Measurements from ENCODE around the gene DCUN1D1. TPM values are rescaled to one million over a fixed set of nuclear protein-coding genes. Genes with fewer than 3 reads are reported as not detected.
A peak's percentile ranks its signal among the peaks of the same experiment; 100 is the strongest.

Gene DCUN1D1
- total RNA-seq, 1 experiment from 2014 or later = 99.3 TPM

DNA sequence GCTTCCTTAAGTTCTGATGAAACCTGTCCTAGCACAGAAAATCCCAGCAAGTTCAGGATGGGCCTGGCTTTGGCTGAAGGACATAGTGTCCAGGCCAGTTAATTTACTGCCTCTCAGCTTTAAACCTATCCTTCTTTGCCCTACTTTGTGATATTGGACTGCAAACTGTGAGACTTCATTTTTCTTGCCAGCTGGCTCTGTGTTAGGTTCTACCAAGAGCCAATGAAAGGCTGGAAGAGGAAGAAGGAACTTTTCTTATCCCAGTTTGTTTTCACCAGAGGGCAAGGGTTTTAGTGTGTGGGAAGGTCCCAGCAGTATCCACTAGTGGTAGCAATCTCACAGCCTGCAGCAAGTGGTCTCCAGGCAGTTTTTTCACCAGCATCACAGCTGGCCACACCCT, 18.2 kb downstream of the DCUN1D1 start:
- Mint-ChIP-seq H3K4me1 (ENCODE audit: low read depth, unreplicated experiment) (peaks cover 26% of the 10 kb centered on the region), H3K27me3 (ENCODE audit: unreplicated experiment) (no peaks in the 10 kb centered on the region), H3K27ac (ENCODE audit: unreplicated experiment) (no peak overlapping the region), H3K36me3 (ENCODE audit: insufficient read depth, unreplicated experiment) (peaks cover 28% of the 10 kb centered on the region), H3K9me3 (ENCODE audit: low read depth, unreplicated experiment) (no peaks in the 10 kb centered on the region), H3K4me3 (ENCODE audit: low read depth, unreplicated experiment) (no peak overlapping the region)
- TF ChIP-seq, protein P1, sequence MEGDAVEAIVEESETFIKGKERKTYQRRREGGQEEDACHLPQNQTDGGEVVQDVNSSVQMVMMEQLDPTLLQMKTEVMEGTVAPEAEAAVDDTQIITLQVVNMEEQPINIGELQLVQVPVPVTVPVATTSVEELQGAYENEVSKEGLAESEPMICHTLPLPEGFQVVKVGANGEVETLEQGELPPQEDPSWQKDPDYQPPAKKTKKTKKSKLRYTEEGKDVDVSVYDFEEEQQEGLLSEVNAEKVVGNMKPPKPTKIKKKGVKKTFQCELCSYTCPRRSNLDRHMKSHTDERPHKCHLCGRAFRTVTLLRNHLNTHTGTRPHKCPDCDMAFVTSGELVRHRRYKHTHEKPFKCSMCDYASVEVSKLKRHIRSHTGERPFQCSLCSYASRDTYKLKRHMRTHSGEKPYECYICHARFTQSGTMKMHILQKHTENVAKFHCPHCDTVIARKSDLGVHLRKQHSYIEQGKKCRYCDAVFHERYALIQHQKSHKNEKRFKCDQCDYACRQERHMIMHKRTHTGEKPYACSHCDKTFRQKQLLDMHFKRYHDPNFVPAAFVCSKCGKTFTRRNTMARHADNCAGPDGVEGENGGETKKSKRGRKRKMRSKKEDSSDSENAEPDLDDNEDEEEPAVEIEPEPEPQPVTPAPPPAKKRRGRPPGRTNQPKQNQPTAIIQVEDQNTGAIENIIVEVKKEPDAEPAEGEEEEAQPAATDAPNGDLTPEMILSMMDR (IDR thresholded peaks at IDR 0.05; ENCODE audit: unreplicated experiment) = no peak
- intact Hi-C loops (cut with micrococcal nuclease; ENCODE audit: unreplicated experiment) = no loop called here
- DNase-seq = no peak
- BruUV-seq (replicated peaks) = no TSS peak
- CTCF ChIA-PET = no interaction called here

DNA sequence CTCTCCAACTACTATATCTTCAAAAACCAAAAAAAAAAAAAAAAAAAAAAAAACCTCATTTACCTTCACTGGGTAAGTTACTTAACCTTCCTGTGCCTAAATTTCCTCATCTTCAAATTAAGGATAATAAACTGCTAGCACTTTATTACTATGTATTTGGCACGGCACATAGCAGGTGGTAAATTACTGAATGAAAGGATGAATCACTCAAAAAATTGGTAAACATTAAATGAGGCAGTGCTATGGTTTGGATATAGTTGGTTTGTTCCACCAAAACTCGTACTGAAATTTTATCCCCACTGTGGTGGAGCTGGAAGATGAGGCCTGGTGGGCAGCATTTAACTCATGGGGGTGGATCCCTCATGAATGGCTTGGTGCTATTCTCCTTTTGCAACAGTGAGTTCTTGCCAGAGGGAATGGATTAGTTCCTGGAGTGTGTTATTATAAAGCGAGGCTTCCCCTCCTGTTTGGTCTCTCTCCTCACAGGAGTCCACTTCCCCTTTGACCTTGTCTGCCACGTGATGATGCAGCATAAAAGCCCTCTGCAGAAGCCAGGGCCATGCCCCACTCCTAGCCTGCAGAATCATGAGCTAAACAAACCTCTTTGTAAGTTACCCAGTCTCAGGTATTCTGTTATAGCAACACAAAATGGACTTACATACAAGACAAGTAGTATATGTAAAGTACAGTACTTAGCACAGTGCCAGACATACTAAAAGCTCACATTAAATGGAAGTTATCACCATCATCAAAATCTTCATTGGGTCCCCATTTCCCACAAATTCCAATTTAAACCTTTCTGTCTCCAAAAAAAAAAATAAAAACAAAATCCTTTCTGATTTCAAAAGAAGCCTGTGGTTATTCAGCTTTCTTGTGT, 20.6 kb downstream of the DCUN1D1 start:
- Mint-ChIP-seq H3K27me3 (ENCODE audit: unreplicated experiment) (no peaks in the 10 kb centered on the region), H3K4me3 (ENCODE audit: low read depth, unreplicated experiment) (no peak overlapping the region), H3K4me1 (ENCODE audit: low read depth, unreplicated experiment) (peaks cover 18% of the 10 kb centered on the region), H3K36me3 (ENCODE audit: insufficient read depth, unreplicated experiment) (peaks cover 34% of the 10 kb centered on the region), H3K9me3 (ENCODE audit: low read depth, unreplicated experiment) (no peaks in the 10 kb centered on the region), H3K27ac (ENCODE audit: unreplicated experiment) (peak overlapping the region; percentile 7)
- intact Hi-C loops (cut with micrococcal nuclease; ENCODE audit: unreplicated experiment) = no loop called here
- no TSS peak for BruUV-seq (replicated peaks)
- DNase-seq = no peak
- TF ChIP-seq, protein P1 (IDR thresholded peaks at IDR 0.05; ENCODE audit: unreplicated experiment) = no peak
- CTCF ChIA-PET = interaction anchor here (1.0 kb wide), 1 partner anchor 10 kb away, joined by 5 read pairs; no protein-coding TSS in a partner anchor

DNA sequence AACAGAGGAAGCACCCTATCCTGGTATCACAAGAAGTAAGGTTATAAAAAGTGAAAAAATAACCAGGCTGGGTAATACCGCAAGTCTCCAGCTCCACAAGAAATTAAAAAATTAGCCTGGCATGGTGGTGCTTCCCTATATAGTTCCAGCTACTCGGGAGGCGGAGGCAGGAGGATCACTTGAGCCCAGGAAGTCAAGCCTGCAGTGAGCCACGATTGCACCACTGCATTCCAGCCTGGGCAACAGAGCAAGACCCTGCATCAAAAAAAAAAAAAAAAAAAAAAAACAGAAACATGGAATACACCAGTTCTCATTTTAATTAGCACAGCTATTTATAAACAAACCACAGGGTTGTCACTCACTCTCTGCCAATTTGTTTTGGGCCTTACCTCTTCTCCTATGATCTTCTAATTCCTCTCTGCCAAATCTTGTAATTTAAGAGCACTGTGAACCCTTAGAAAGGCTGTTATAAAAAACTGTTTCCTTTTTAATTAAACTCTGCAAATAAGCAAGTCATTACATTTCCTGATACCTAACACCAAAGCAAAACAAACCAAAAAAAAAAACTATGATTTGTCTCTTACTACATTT, 22.6 kb downstream of the DCUN1D1 start:
- DNase-seq = no peak
- TF ChIP-seq, protein P1 (IDR thresholded peaks at IDR 0.05; ENCODE audit: unreplicated experiment) = no peak
- Mint-ChIP-seq H3K4me3 (ENCODE audit: low read depth, unreplicated experiment) (no peak overlapping the region), H3K4me1 (ENCODE audit: low read depth, unreplicated experiment) (peaks cover 18% of the 10 kb centered on the region), H3K36me3 (ENCODE audit: insufficient read depth, unreplicated experiment) (peaks cover 34% of the 10 kb centered on the region), H3K27ac (ENCODE audit: unreplicated experiment) (no peak overlapping the region), H3K27me3 (ENCODE audit: unreplicated experiment) (no peaks in the 10 kb centered on the region), H3K9me3 (ENCODE audit: low read depth, unreplicated experiment) (peaks cover under 1% of the 10 kb centered on the region)
- intact Hi-C loops (cut with micrococcal nuclease; ENCODE audit: unreplicated experiment) = no loop called here
- TSS peak; percentile 8 for BruUV-seq (replicated peaks)
- CTCF ChIA-PET = no interaction called here

DNA sequence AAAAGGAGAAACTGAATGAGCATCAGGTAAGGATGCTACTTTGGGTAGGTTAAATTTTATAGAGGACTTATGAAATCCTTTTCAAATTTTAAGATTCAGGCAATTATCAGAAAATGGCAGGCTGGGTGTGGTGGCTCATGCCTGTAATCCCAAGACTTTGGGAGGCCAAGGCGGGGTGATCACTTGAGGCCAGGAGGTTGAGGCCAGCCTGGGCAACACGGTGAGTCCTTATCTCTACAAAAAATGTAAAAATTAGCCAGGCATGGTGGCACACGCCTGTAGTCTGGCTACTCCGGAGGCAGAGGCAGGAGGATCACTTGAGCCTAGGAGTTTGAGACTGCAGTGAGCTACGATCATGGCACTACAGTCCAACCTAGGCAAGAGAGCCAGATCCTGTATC, 23.1 kb downstream of the DCUN1D1 start:
- TF ChIP-seq, protein P1 (IDR thresholded peaks at IDR 0.05; ENCODE audit: unreplicated experiment) = no peak
- DNase-seq = no peak
- H3K4me3 Mint-ChIP-seq (ENCODE audit: low read depth, unreplicated experiment) = no peak overlapping the region
- H3K9me3 Mint-ChIP-seq (ENCODE audit: low read depth, unreplicated experiment) = peaks cover 4% of the 10 kb centered on the region
- intact Hi-C loops (cut with micrococcal nuclease; ENCODE audit: unreplicated experiment) = no loop called here
- no TSS peak for BruUV-seq (replicated peaks)
- H3K27ac Mint-ChIP-seq (ENCODE audit: unreplicated experiment) = no peak overlapping the region
- peaks cover 36% of the 10 kb centered on the region for H3K36me3 Mint-ChIP-seq (ENCODE audit: insufficient read depth, unreplicated experiment)
- no peaks in the 10 kb centered on the region for H3K27me3 Mint-ChIP-seq (ENCODE audit: unreplicated experiment)
- CTCF ChIA-PET = no interaction called here
- peaks cover 17% of the 10 kb centered on the region for H3K4me1 Mint-ChIP-seq (ENCODE audit: low read depth, unreplicated experiment)
